Measurements from ENCODE around the gene MAPT. TPM values are rescaled to one million over a fixed set of nuclear protein-coding genes. Genes with fewer than 3 reads are reported as not detected.

Gene MAPT
- total RNA-seq, 1 donor from 2014 or later = 3.5 TPM

DNA sequence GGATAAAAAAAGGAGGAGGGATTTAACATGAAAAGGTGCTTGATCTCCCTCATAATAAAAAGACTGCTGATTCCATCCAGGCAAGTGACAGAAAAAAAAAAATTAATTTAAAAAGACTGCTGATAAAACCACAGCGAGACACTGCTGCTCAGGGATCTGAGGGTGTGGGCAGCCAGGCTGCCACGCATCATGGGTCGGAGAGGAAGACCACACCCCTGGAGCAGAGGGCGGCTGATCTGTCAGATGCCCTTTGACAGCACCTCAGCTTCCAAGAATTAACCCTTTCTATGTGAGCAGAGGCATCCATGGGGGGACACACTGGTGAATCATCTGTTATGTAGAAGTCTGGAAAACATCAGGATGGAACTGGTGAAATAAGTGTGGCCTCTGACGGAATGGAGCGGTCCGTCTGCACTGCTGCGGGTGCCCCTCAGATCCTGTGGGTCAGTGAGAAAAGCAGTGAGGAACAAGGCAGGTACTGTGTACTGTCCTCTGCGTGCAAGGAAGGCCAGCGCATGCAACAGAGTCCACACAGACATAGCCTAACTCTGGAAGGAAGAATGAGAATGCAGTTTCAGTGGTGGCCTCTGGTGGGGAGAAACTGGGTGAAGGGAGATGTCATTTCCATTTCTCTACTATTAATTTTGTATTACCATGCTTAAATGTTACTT, 19.8 kb downstream of the MAPT start:
- no peak for DNase-seq (ENCODE audit: extremely low spot score, unreplicated experiment)
- H3K4me1 Mint-ChIP-seq (ENCODE audit: unreplicated experiment) = no peaks in the 10 kb centered on the region
- peaks cover 48% of the 10 kb centered on the region for H3K27me3 Mint-ChIP-seq
- no peak overlapping the region for H3K4me3 Mint-ChIP-seq
- no peak overlapping the region for H3K27ac Mint-ChIP-seq
- TF ChIP-seq, protein P1, sequence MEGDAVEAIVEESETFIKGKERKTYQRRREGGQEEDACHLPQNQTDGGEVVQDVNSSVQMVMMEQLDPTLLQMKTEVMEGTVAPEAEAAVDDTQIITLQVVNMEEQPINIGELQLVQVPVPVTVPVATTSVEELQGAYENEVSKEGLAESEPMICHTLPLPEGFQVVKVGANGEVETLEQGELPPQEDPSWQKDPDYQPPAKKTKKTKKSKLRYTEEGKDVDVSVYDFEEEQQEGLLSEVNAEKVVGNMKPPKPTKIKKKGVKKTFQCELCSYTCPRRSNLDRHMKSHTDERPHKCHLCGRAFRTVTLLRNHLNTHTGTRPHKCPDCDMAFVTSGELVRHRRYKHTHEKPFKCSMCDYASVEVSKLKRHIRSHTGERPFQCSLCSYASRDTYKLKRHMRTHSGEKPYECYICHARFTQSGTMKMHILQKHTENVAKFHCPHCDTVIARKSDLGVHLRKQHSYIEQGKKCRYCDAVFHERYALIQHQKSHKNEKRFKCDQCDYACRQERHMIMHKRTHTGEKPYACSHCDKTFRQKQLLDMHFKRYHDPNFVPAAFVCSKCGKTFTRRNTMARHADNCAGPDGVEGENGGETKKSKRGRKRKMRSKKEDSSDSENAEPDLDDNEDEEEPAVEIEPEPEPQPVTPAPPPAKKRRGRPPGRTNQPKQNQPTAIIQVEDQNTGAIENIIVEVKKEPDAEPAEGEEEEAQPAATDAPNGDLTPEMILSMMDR (conservative IDR thresholded peaks at IDR 0.05) = no peak
- no peaks in the 10 kb centered on the region for H3K36me3 Mint-ChIP-seq
- peaks cover 5% of the 10 kb centered on the region for H3K9me3 Mint-ChIP-seq

DNA sequence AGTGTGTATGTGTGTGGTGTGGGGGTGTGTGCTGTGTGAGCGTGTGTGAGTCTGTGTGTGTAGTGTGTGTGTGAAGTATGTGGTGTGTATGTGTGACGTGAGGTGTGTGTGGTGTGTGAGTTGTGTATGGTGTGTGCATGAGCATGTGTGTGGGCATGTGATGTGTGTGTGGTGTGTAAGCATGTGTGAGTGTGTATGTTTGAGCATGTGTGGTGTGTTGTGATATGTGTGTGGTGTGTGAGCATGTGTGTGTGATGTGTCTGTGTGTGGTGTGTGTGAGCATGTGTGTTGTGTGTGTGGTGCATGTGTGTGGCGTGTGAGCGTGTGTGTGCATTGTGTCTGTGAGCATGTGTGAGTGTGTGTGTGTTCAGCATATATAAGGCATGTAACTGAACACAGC, 20.9 kb downstream of the MAPT start:
- H3K4me3 Mint-ChIP-seq = no peak overlapping the region
- TF ChIP-seq, protein P1 (conservative IDR thresholded peaks at IDR 0.05) = no peak
- peaks cover 50% of the 10 kb centered on the region for H3K27me3 Mint-ChIP-seq
- peaks cover 5% of the 10 kb centered on the region for H3K9me3 Mint-ChIP-seq
- H3K4me1 Mint-ChIP-seq (ENCODE audit: unreplicated experiment) = no peaks in the 10 kb centered on the region
- H3K36me3 Mint-ChIP-seq = no peaks in the 10 kb centered on the region
- DNase-seq (ENCODE audit: extremely low spot score, unreplicated experiment) = no peak
- H3K27ac Mint-ChIP-seq = no peak overlapping the region

DNA sequence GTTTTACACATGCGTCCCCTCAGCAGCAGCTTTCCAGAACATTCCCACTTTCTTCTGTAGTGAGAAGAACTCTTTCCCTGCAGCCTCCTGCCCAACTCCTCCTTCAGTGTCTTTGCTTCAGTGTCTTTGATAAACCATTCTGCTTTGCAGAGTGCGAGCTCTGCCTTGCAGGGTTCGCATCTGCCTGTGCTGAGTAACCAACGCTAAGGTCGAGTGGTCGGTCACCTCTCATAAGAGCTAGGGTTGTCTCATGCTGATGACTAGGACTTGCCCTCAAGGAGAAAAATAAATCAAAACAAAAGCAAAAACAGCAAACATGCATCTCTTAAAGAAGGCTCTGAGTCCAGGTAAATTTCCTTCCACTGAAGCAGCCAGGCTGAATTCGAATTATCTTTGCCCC, 22.7 kb downstream of the MAPT start:
- TF ChIP-seq, protein P1 (conservative IDR thresholded peaks at IDR 0.05) = no peak
- no peaks in the 10 kb centered on the region for H3K36me3 Mint-ChIP-seq
- no peaks in the 10 kb centered on the region for H3K4me1 Mint-ChIP-seq (ENCODE audit: unreplicated experiment)
- no peak overlapping the region for H3K4me3 Mint-ChIP-seq
- H3K27me3 Mint-ChIP-seq = peaks cover 45% of the 10 kb centered on the region
- H3K27ac Mint-ChIP-seq = no peak overlapping the region
- DNase-seq (ENCODE audit: extremely low spot score, unreplicated experiment) = no peak
- peaks cover 5% of the 10 kb centered on the region for H3K9me3 Mint-ChIP-seq

DNA sequence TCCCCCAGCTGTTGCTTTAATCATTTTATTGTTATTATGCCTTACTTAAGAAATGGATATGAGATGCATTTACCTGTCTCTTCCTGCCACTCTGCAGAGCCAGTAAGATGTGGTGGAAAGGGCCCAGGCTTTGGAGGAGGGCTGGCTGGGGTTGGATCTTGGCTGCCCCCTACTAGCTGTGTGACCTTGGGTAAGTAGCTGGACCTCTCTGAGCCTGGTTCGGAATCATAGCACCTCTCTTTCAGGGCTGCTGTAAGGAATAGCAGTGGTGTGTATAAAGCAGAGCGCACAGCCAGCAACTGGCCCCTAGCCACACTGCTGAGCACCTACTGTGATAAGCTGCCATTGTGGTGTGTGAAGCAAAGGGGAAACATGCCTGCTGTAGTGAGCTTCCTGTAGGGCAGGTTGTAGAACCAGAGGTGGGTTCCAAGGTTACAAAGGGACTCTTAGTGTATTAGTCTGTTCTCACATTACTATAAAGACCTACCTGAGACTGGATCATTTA, 23.9 kb downstream of the MAPT start:
- Mint-ChIP-seq H3K4me3 (no peak overlapping the region), H3K9me3 (no peaks in the 10 kb centered on the region), H3K36me3 (no peaks in the 10 kb centered on the region), H3K4me1 (ENCODE audit: unreplicated experiment) (no peaks in the 10 kb centered on the region), H3K27me3 (peaks cover 40% of the 10 kb centered on the region), H3K27ac (no peak overlapping the region)
- TF ChIP-seq, protein P1 (conservative IDR thresholded peaks at IDR 0.05) = no peak
- no peak for DNase-seq (ENCODE audit: extremely low spot score, unreplicated experiment)

DNA sequence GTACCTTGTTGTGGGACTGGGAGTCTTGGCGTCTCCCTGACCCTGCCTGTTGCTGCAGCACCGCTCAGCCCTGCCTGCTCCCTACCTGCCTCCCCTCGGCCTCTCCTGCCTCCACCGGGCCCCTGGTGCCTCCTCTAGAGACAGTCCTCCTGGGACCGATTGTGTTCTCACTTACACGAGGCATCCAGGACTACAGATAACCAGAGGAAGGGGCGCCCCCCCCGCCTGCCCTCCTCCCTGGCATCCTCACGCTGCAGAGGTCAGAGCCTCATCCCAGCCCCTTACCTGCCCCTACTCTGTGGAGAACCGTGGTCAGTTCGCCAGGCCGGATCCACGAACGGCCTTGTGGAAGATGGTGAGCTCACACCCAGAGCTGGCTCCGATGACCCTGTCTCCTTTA, 24.8 kb downstream of the MAPT start:
- Mint-ChIP-seq H3K9me3 (no peaks in the 10 kb centered on the region), H3K27ac (no peak overlapping the region), H3K27me3 (peaks cover 34% of the 10 kb centered on the region), H3K4me1 (ENCODE audit: unreplicated experiment) (no peaks in the 10 kb centered on the region), H3K4me3 (no peak overlapping the region), H3K36me3 (no peaks in the 10 kb centered on the region)
- no peak for DNase-seq (ENCODE audit: extremely low spot score, unreplicated experiment)
- TF ChIP-seq, protein P1 (conservative IDR thresholded peaks at IDR 0.05) = no peak
